Caco-2 (cell line): ENCODE results near the gene ASB1. TPM values are rescaled to one million over a fixed set of nuclear protein-coding genes. Genes with fewer than 3 reads are reported as not detected.

Experiments used
- BruUV-seq: library from RNA; stranded (reverse); fragments of 400-500 nt; replicated peaks from 2 replicates; lab custom pipeline; 2021; lab: Mats Ljungman, UMichigan
- CTCF ChIA-PET: fragments of 300-600 bp; sonication (Branson Sonifier 250); formaldehyde crosslinking; loops from one replicate; lab custom pipeline; 2022; ENCODE audit warnings: antibody characterized with exemption; lab: Charles Lee
- POLR2A ChIA-PET: fragments of 300-600 bp; sonication (Branson Sonifier 250); formaldehyde crosslinking; loops from one replicate; lab custom pipeline; 2022; ENCODE audit warnings: antibody characterized with exemption; lab: Charles Lee
- DNase-seq, 2 experiments: peaks; one replicate each; pipeline versions ENCODE4 v3.0.0 to v3.0.0-alpha.2; 2020 to 2022
- H3K27me3 ChIP-seq: replicated peaks from 2 replicates; pipeline ENCODE4 v1.6.0; 2011; ENCODE audit warnings: low read length; ENCODE audit not compliant: control insufficient read depth, insufficient read depth
- H3K36me3 ChIP-seq: 2 replicates; pipeline ENCODE4 v1.5.1; 2011; ENCODE audit warnings: low read length; ENCODE audit not compliant: control insufficient read depth, insufficient read depth
- H3K4me1 ChIP-seq: fragments of 250-450 bp; sonication (Bioruptor Pico); 2 replicates; pipeline ENCODE4 v1.5.1; 2020; ENCODE audit warnings: mild to moderate bottlenecking
- H3K4me3 ChIP-seq: 2 replicates; pipeline ENCODE4 v1.5.1; 2011; ENCODE audit warnings: low read depth, mild to moderate bottlenecking, control low read depth, low read length
- H3K9me3 ChIP-seq: fragments of 250-450 bp; sonication (Bioruptor Pico); 2 replicates; pipeline ENCODE4 v1.5.1; 2020; ENCODE audit warnings: mild to moderate bottlenecking, moderate library complexity
- H3K27ac Mint-ChIP-seq: one replicate; pipeline ENCODE4 v1.8.0; 2022; ENCODE audit warnings: mixed read lengths; ENCODE audit not compliant: unreplicated experiment
- H3K27me3 Mint-ChIP-seq: one replicate; pipeline ENCODE4 v1.8.0; 2022; ENCODE audit warnings: mixed read lengths; ENCODE audit not compliant: insufficient read depth, unreplicated experiment
- H3K36me3 Mint-ChIP-seq: one replicate; pipeline ENCODE4 v1.8.0; 2022; ENCODE audit warnings: mild to moderate bottlenecking, mixed read lengths; ENCODE audit not compliant: insufficient read depth, unreplicated experiment
- H3K4me1 Mint-ChIP-seq: one replicate; pipeline ENCODE4 v1.8.0; 2022; ENCODE audit warnings: low read depth, mixed read lengths; ENCODE audit not compliant: unreplicated experiment
- H3K4me3 Mint-ChIP-seq: one replicate; pipeline ENCODE4 v1.8.0; 2022; ENCODE audit warnings: mild to moderate bottlenecking, moderate library complexity, mixed read lengths; ENCODE audit not compliant: unreplicated experiment
- H3K9me3 Mint-ChIP-seq: one replicate; pipeline ENCODE4 v1.8.0; 2022; ENCODE audit warnings: mixed read lengths; ENCODE audit not compliant: unreplicated experiment
- intact Hi-C: fragments of 100-400 bp; cut with micrococcal nuclease; formaldehyde crosslinking; loops from one replicate; pipeline ENCODE4 v1.10.0; 2022; ENCODE audit not compliant: unreplicated experiment
- total RNA-seq: library from RNA; stranded (reverse); gene quantifications from 2 replicates; pipeline ENCODE4 v1.2.3, GENCODE V29; 2022
- TF ChIP-seq, protein P1 (sequence below), 2 experiments: fragments of 200-600 bp in 1 of 2; IDR thresholded peaks; 1 replicate in 1 of 2; 2 replicates in 1 of 2; pipeline versions ENCODE4 v1.5.1 to v1.8.0; 2011 to 2022; ENCODE audit warnings: antibody characterized with exemption in 1 of 2, control low read depth in 1 of 2, inconsistent platforms in 1 of 2, low read depth in 1 of 2, low read length in 1 of 2, mild to moderate bottlenecking in 1 of 2, moderate library complexity in 1 of 2; ENCODE audit not compliant: insufficient read depth in 1 of 2, severe bottlenecking in 1 of 2, unreplicated experiment in 1 of 2

Gene ASB1
- total RNA-seq, 1 experiment from 2014 or later: 16.9 TPM

GRCh38 chr2:238428866-238429265 is 2.1 kb downstream of the ASB1 start:
- intact Hi-C loops: no loop called here
- Histone ChIP-seq H3K4me1 (0 out of 2 replicates have a peak, but pooled peaks cover 6% of the 10 kb centered on the region), H3K9me3 (no peaks in the 10 kb centered on the region), H3K4me3 (no peak overlapping the region), H3K36me3 (no peaks in the 10 kb centered on the region), H3K27me3 (no peaks in the 10 kb centered on the region)
- no peak overlapping the region for H3K27ac Mint-ChIP-seq
- no peak overlapping the region for H3K4me3 Mint-ChIP-seq
- ChIA-PET CTCF (no interaction called here), POLR2A (no interaction called here)
- no peaks in the 10 kb centered on the region for H3K27me3 Mint-ChIP-seq
- peaks cover 21% of the 10 kb centered on the region for H3K36me3 Mint-ChIP-seq
- TF ChIP-seq, protein P1, sequence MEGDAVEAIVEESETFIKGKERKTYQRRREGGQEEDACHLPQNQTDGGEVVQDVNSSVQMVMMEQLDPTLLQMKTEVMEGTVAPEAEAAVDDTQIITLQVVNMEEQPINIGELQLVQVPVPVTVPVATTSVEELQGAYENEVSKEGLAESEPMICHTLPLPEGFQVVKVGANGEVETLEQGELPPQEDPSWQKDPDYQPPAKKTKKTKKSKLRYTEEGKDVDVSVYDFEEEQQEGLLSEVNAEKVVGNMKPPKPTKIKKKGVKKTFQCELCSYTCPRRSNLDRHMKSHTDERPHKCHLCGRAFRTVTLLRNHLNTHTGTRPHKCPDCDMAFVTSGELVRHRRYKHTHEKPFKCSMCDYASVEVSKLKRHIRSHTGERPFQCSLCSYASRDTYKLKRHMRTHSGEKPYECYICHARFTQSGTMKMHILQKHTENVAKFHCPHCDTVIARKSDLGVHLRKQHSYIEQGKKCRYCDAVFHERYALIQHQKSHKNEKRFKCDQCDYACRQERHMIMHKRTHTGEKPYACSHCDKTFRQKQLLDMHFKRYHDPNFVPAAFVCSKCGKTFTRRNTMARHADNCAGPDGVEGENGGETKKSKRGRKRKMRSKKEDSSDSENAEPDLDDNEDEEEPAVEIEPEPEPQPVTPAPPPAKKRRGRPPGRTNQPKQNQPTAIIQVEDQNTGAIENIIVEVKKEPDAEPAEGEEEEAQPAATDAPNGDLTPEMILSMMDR (IDR thresholded peaks at IDR 0.05; ENCODE audit: insufficient read depth in 1 of 2, low read depth in 1 of 2, low read length in 1 of 2, severe bottlenecking in 1 of 2, unreplicated experiment in 1 of 2): no peak
- H3K9me3 Mint-ChIP-seq: no peaks in the 10 kb centered on the region
- H3K4me1 Mint-ChIP-seq: no peaks in the 10 kb centered on the region
- DNase-seq: no peak
- BruUV-seq: no TSS peak

DNA sequence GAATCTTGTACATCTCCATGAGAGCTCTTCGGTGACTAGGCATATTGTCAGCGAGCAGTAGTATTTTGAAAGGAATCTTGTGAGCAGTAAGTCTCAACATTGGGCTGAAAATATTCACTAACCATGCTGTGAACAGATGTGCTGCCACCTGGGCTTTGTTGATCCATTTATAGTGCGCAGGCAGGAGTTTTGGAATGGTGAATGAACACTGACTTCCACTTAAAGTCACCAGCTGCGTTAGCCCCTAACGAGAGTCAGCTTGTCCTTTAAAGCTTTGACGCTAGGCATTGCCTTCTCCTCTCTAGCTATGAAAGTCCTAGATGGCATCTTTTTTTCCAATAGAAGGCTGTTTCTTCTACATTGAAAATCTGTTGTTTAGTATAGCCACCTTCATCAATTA is 4.1 kb downstream of the ASB1 start:
- Mint-ChIP-seq H3K36me3 (peaks cover 21% of the 10 kb centered on the region), H3K27me3 (no peaks in the 10 kb centered on the region), H3K4me1 (no peaks in the 10 kb centered on the region), H3K9me3 (no peaks in the 10 kb centered on the region), H3K27ac (no peak overlapping the region), H3K4me3 (no peak overlapping the region)
- no peak overlapping the region for H3K4me3 ChIP-seq
- H3K36me3 ChIP-seq: no peaks in the 10 kb centered on the region
- no peaks in the 10 kb centered on the region for H3K27me3 ChIP-seq
- DNase-seq: no peak
- POLR2A ChIA-PET: no interaction called here
- CTCF ChIA-PET: no interaction called here
- intact Hi-C loops: no loop called here
- H3K4me1 ChIP-seq: 0 out of 2 replicates have a peak, but pooled peaks cover 6% of the 10 kb centered on the region
- BruUV-seq: no TSS peak
- TF ChIP-seq, protein P1 (IDR thresholded peaks at IDR 0.05; ENCODE audit: insufficient read depth in 1 of 2, low read depth in 1 of 2, low read length in 1 of 2, severe bottlenecking in 1 of 2, unreplicated experiment in 1 of 2): no peak
- no peaks in the 10 kb centered on the region for H3K9me3 ChIP-seq

GRCh38 chr2:238431456-238431855 is 4.7 kb downstream of the ASB1 start:
- Histone ChIP-seq H3K9me3 (no peaks in the 10 kb centered on the region), H3K4me3 (no peak overlapping the region), H3K36me3 (no peaks in the 10 kb centered on the region), H3K27me3 (no peaks in the 10 kb centered on the region), H3K4me1 (0 out of 2 replicates have a peak, but pooled peaks cover 6% of the 10 kb centered on the region)
- intact Hi-C loops: no loop called here
- ChIA-PET POLR2A (no interaction called here), CTCF (no interaction called here)
- no peak overlapping the region for H3K27ac Mint-ChIP-seq
- peaks cover 22% of the 10 kb centered on the region for H3K36me3 Mint-ChIP-seq
- no peaks in the 10 kb centered on the region for H3K4me1 Mint-ChIP-seq
- no TSS peak for BruUV-seq
- H3K27me3 Mint-ChIP-seq: no peaks in the 10 kb centered on the region
- H3K9me3 Mint-ChIP-seq: no peaks in the 10 kb centered on the region
- TF ChIP-seq, protein P1 (IDR thresholded peaks at IDR 0.05; ENCODE audit: insufficient read depth in 1 of 2, low read depth in 1 of 2, low read length in 1 of 2, severe bottlenecking in 1 of 2, unreplicated experiment in 1 of 2): no peak
- H3K4me3 Mint-ChIP-seq: no peak overlapping the region
- no peak for DNase-seq
